ENCODE results near the gene GTF2H2C. TPM values are rescaled to one million over a fixed set of nuclear protein-coding genes. Genes with fewer than 3 reads are reported as not detected.
"Not testable (repeated sequence)": the region's sequence is repeated elsewhere in the genome, so short reads cannot be mapped to it uniquely, and the experiment has no call there.

GTF2H2C gene
- total and polyA plus RNA-seq, 4 donors = 18.3 to 83.4 (median 26.7) TPM

GRCh38 chr5:69614843-69615242, 54.9 kb downstream of the GTF2H2C start:
- no CpG with 5 or more reads among the region's 7 CpGs for WGBS, 2 donors
- H3K4me3 ChIP-seq = not testable (repeated sequence)

GRCh38 chr5:69631879-69632278, 71.9 kb downstream of the GTF2H2C start:
- not testable (repeated sequence) for H3K9ac ChIP-seq (ENCODE audit: insufficient read depth in 1 of 2, low read length in 2 of 2); ATAC-seq (ENCODE audit: insufficient read depth, low FRiP score)

More at GRCh38 chr5:69614843-69615242, 54.9 kb downstream of the GTF2H2C start:
- DNase-seq; H3K36me3 ChIP-seq (ENCODE audit: control insufficient read depth in 4 of 4, insufficient read depth in 4 of 4, low read length in 4 of 4); H3K4me1 ChIP-seq (ENCODE audit: control insufficient read depth in 5 of 5, insufficient read depth in 5 of 5, low read length in 5 of 5); ATAC-seq (ENCODE audit: insufficient read depth, low FRiP score); H3K27me3 ChIP-seq (ENCODE audit: control insufficient read depth in 3 of 3, insufficient read depth in 3 of 3, low read length in 2 of 3); H3K9me3 ChIP-seq (ENCODE audit: control insufficient read depth in 4 of 4, insufficient read depth in 3 of 4, low read length in 3 of 4); H3K27ac ChIP-seq (ENCODE audit: low read depth in 1 of 2, low read length in 1 of 2); H3K9ac ChIP-seq (ENCODE audit: insufficient read depth in 1 of 2, low read length in 2 of 2): not testable (repeated sequence)

More at GRCh38 chr5:69631879-69632278, 71.9 kb downstream of the GTF2H2C start:
- not testable (repeated sequence) for H3K9me3 ChIP-seq (ENCODE audit: control insufficient read depth in 4 of 4, insufficient read depth in 3 of 4, low read length in 3 of 4); H3K4me1 ChIP-seq (ENCODE audit: control insufficient read depth in 5 of 5, insufficient read depth in 5 of 5, low read length in 5 of 5); H3K4me3 ChIP-seq; H3K27me3 ChIP-seq (ENCODE audit: control insufficient read depth in 3 of 3, insufficient read depth in 3 of 3, low read length in 2 of 3); H3K27ac ChIP-seq (ENCODE audit: low read depth in 1 of 2, low read length in 1 of 2); DNase-seq; H3K36me3 ChIP-seq (ENCODE audit: control insufficient read depth in 4 of 4, insufficient read depth in 4 of 4, low read length in 4 of 4)
- WGBS, 2 donors = 95 to 96% methylated on average over 6 to 7 of the region's 9 CpGs

Small RNA genes lying within 50 kb of the gene (small RNA-seq; reads per million reads assigned to genes)
- gene RNU6-724P (ENCODE audit: low replicate concordance) = not detected

Other genes starting within 250 kb of the GTF2H2C start
- gene CCDC125, start 227.4 kb upstream of the GTF2H2C start, total RNA-seq = 10 to 100 TPM; 13.0 to 16.1 TPM
- 1 to 10 TPM; 4.7 to 4.9 TPM for gene CCDC125, start 227.4 kb upstream of the GTF2H2C start, polyA plus RNA-seq
- gene AK6, start 190.7 kb upstream of the GTF2H2C start, total RNA-seq = 10 to 100 TPM; 20.6 to 33.1 TPM
- gene AK6, start 190.7 kb upstream of the GTF2H2C start, polyA plus RNA-seq = 10 to 100 TPM; 34.4 to 38.0 TPM
- gene TAF9, start 190.7 kb upstream of the GTF2H2C start, total RNA-seq = 10 to 100 TPM; 37.3 to 39.6 TPM
- 10 to 100 TPM; 50.7 to 56.7 TPM for gene TAF9, start 190.7 kb upstream of the GTF2H2C start, polyA plus RNA-seq
- 10 to 100 TPM; 18.6 to 39.8 TPM for gene RAD17, start 190.4 kb upstream of the GTF2H2C start, total RNA-seq
- gene RAD17, start 190.4 kb upstream of the GTF2H2C start, polyA plus RNA-seq = 10 to 100 TPM in 1 of 2 donors, 1 to 10 TPM in 1; 10.0 to 10.9 TPM
- gene MARVELD2, start 145.1 kb upstream of the GTF2H2C start, total RNA-seq = 10 to 100 TPM; 25.6 to 39.6 TPM
- 1 to 10 TPM; 5.6 to 6.2 TPM for gene MARVELD2, start 145.1 kb upstream of the GTF2H2C start, polyA plus RNA-seq
- 100 to 1,000 TPM in 1 of 2 donors, 10 to 100 TPM in 1; 70.3 to 129 TPM for gene OCLN, start 67.4 kb upstream of the GTF2H2C start, total RNA-seq
- gene OCLN, start 67.4 kb upstream of the GTF2H2C start, polyA plus RNA-seq = 10 to 100 TPM; 19.7 to 23.0 TPM

Data from lung (tissue), 11 donors.